ENCODE results near the gene SLC35E4. TPM values are rescaled to one million over a fixed set of nuclear protein-coding genes. Genes with fewer than 3 reads are reported as not detected.
"Not testable (repeated sequence)": the region's sequence is repeated elsewhere in the genome, so short reads cannot be mapped to it uniquely, and the experiment has no call there.

The SLC35E4 gene
- total RNA-seq, 1 experiment from 2014 or later: 5.5 TPM

- no TSS peak for BruUV-seq (replicated peaks)
- CTCF ChIA-PET: interaction anchor here (0.7 kb wide), 1 partner anchor 14 kb away, joined by 3 read pairs; no protein-coding TSS in a partner anchor
- H3K4me3 ChIP-seq (ENCODE audit: low read depth in 2 of 2, low read length in 2 of 2): no peak overlapping the region
- H3K4me1 ChIP-seq (ENCODE audit: control insufficient read depth, insufficient read depth, low read length): no peaks in the 10 kb centered on the region
- ATAC-seq (no peak), DNase-seq (ENCODE audit: low read depth, low spot score) (no peak)
- POLR2A ChIA-PET: no interaction called here
- H3K27me3 ChIP-seq (ENCODE audit: control insufficient read depth, insufficient read depth, low read length): no peaks in the 10 kb centered on the region
- H3K27ac ChIP-seq (ENCODE audit: low read length): no peak overlapping the region
- intact Hi-C loops (cut with micrococcal nuclease; ENCODE audit: unreplicated experiment): no loop called here
- no peaks in the 10 kb centered on the region for H3K36me3 ChIP-seq (ENCODE audit: control insufficient read depth, insufficient read depth, low read length)
- in situ Hi-C loops (cut with HindIII; ENCODE audit: low pct_unique_long_range_greater_than_20kb, low sequenced_read_pairs): no loop called here
- no peaks in the 10 kb centered on the region for H3K9me3 ChIP-seq (ENCODE audit: control insufficient read depth, insufficient read depth, low read depth, low read length)
- no peak for TF ChIP-seq CTCF (IDR thresholded peaks at IDR 0.05)
- no peak for TF ChIP-seq SIN3A (IDR thresholded peaks at IDR 0.05; ENCODE audit: borderline replicate concordance, insufficient read depth, low read depth, low read length)
- TF ChIP-seq, protein P1, sequence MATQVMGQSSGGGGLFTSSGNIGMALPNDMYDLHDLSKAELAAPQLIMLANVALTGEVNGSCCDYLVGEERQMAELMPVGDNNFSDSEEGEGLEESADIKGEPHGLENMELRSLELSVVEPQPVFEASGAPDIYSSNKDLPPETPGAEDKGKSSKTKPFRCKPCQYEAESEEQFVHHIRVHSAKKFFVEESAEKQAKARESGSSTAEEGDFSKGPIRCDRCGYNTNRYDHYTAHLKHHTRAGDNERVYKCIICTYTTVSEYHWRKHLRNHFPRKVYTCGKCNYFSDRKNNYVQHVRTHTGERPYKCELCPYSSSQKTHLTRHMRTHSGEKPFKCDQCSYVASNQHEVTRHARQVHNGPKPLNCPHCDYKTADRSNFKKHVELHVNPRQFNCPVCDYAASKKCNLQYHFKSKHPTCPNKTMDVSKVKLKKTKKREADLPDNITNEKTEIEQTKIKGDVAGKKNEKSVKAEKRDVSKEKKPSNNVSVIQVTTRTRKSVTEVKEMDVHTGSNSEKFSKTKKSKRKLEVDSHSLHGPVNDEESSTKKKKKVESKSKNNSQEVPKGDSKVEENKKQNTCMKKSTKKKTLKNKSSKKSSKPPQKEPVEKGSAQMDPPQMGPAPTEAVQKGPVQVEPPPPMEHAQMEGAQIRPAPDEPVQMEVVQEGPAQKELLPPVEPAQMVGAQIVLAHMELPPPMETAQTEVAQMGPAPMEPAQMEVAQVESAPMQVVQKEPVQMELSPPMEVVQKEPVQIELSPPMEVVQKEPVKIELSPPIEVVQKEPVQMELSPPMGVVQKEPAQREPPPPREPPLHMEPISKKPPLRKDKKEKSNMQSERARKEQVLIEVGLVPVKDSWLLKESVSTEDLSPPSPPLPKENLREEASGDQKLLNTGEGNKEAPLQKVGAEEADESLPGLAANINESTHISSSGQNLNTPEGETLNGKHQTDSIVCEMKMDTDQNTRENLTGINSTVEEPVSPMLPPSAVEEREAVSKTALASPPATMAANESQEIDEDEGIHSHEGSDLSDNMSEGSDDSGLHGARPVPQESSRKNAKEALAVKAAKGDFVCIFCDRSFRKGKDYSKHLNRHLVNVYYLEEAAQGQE (IDR thresholded peaks at IDR 0.05; ENCODE audit: insufficient read depth in 1 of 2, low read depth in 2 of 2, low read length in 1 of 2): no peak
- no peak for TF ChIP-seq POLR2AphosphoS5 (IDR thresholded peaks at IDR 0.05; ENCODE audit: low read depth, low read length)
These were observed 20.0 kb upstream of the SLC35E4 start for GRCh38 chr22:30615543-30615954.

- ChIA-PET POLR2A (interaction anchor here (0.6 kb wide), 1 partner anchor 113 kb away, joined by 5 read pairs; no protein-coding TSS in a partner anchor), CTCF (no interaction called here)
- BruUV-seq (replicated peaks): no TSS peak
- no peaks in the 10 kb centered on the region for H3K4me1 ChIP-seq (ENCODE audit: control insufficient read depth, insufficient read depth, low read length)
- in situ Hi-C loops (cut with HindIII; ENCODE audit: low pct_unique_long_range_greater_than_20kb, low sequenced_read_pairs): no loop called here
- H3K27ac ChIP-seq (ENCODE audit: low read length): no peak overlapping the region
- H3K36me3 ChIP-seq (ENCODE audit: control insufficient read depth, insufficient read depth, low read length): no peaks in the 10 kb centered on the region
- H3K27me3 ChIP-seq (ENCODE audit: control insufficient read depth, insufficient read depth, low read length): no peaks in the 10 kb centered on the region
- no peak for DNase-seq (ENCODE audit: low read depth, low spot score)
- TF ChIP-seq POLR2AphosphoS5 (IDR thresholded peaks at IDR 0.05; ENCODE audit: low read depth, low read length): no peak
- no peak for TF ChIP-seq SIN3A (IDR thresholded peaks at IDR 0.05; ENCODE audit: borderline replicate concordance, insufficient read depth, low read depth, low read length)
- TF ChIP-seq, protein P1 (IDR thresholded peaks at IDR 0.05; ENCODE audit: insufficient read depth in 1 of 2, low read depth in 2 of 2, low read length in 1 of 2): no peak
- TF ChIP-seq CTCF (IDR thresholded peaks at IDR 0.05): no peak
- no peak for TF ChIP-seq TCF7L2 (IDR thresholded peaks at IDR 0.05; ENCODE audit: low read depth, low read length)
- no peak overlapping the region for H3K4me3 ChIP-seq (ENCODE audit: low read depth in 2 of 2, low read length in 2 of 2)
- no peaks in the 10 kb centered on the region for H3K9me3 ChIP-seq (ENCODE audit: control insufficient read depth, insufficient read depth, low read depth, low read length)
- ATAC-seq: no peak
- intact Hi-C loops (cut with micrococcal nuclease; ENCODE audit: unreplicated experiment): no loop called here
These were observed 17.8 kb upstream of the SLC35E4 start for GRCh38 chr22:30617819-30618218.

GRCh38 chr22:30619909-30620308, 15.7 kb upstream of the SLC35E4 start:
- H3K4me1 ChIP-seq (ENCODE audit: control insufficient read depth, insufficient read depth, low read length); H3K36me3 ChIP-seq (ENCODE audit: control insufficient read depth, insufficient read depth, low read length); H3K9me3 ChIP-seq (ENCODE audit: control insufficient read depth, insufficient read depth, low read depth, low read length); in situ Hi-C loops (cut with HindIII; ENCODE audit: low pct_unique_long_range_greater_than_20kb, low sequenced_read_pairs); DNase-seq (ENCODE audit: low read depth, low spot score); CTCF ChIA-PET; H3K27ac ChIP-seq (ENCODE audit: low read length); BruUV-seq (replicated peaks); POLR2A ChIA-PET; H3K4me3 ChIP-seq (ENCODE audit: low read depth in 2 of 2, low read length in 2 of 2); ATAC-seq; H3K27me3 ChIP-seq (ENCODE audit: control insufficient read depth, insufficient read depth, low read length); intact Hi-C loops (cut with micrococcal nuclease; ENCODE audit: unreplicated experiment): not testable (repeated sequence)
